ENCODE measurements around the gene CSN3. TPM values are rescaled to one million over a fixed set of nuclear protein-coding genes. Genes with fewer than 3 reads are reported as not detected.

Gene CSN3
- total and polyA plus RNA-seq, 2 of the 4 experiments (the other 2 are of a cell fraction) = not detected

DNA sequence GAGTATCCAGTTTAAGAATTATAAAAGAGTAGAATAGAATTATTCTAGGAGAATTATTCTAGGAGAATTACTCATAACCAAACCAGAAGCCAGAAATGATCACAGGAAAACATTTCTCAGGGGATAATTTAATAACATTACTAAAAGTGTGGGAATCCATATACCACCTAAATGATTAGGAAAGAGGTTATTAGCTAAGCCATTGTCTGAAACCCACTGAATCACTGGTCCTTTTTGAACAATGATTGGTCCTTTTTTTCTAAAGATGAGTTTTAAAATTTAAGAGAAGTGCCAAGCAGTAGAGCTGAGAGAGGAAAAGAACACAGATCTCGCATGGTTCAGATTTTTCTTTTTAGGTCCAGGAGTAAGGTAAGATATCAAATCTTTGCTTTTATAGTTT lies 47.0 kb upstream of the CSN3 start, which contains the start of gene ODAM:
ODAM (plus strand) TSS at position 301 of the 400 bp plus-strand sequence. CDS start 819 bp downstream, outside the sequence.
- Histone ChIP-seq H3K4me3 (ENCODE audit: insufficient read depth, low read depth, low read length) (no peak within 1 kb of the TSS), H3K36me3 (ENCODE audit: control insufficient read depth, insufficient read depth, low read length) (no peaks in the 10 kb centered on the region), H3K27me3 (ENCODE audit: control insufficient read depth, insufficient read depth, low read length) (no peaks in the 10 kb centered on the region), H3K9ac (ENCODE audit: low read depth, low read length) (no peak within 1 kb of the TSS), H3K4me1 (ENCODE audit: control insufficient read depth, insufficient read depth, low read length) (no peaks in the 10 kb centered on the region), H2BK20ac (ENCODE audit: low read depth, low read length) (no peak within 1 kb of the TSS), H3K18ac (ENCODE audit: low read depth, low read length) (no peak within 1 kb of the TSS), H3K56ac (ENCODE audit: extremely low read depth, insufficient read depth, low read length) (no peak within 1 kb of the TSS), H4K20me1 (ENCODE audit: insufficient read depth, low read length) (no peaks in the 10 kb centered on the region), H3K23ac (ENCODE audit: low read depth, low read length) (no peak within 1 kb of the TSS), H2AK5ac (ENCODE audit: low read depth, low read length) (no peak within 1 kb of the TSS), H4K8ac (ENCODE audit: low read depth in 2 of 2, low read length in 2 of 2) (no peak within 1 kb of the TSS), H2BK120ac (ENCODE audit: low read depth, low read length) (no peak within 1 kb of the TSS), H3K4ac (ENCODE audit: low read depth, low read length) (no peak within 1 kb of the TSS), H4K5ac (ENCODE audit: low read depth, low read length) (no peak within 1 kb of the TSS), H4K91ac (ENCODE audit: insufficient read depth, low read depth, low read length) (no peak within 1 kb of the TSS), H3K79me1 (ENCODE audit: low read depth in 1 of 2, low read length in 2 of 2) (no peaks in the 10 kb centered on the region), H2BK5ac (ENCODE audit: low read depth, low read length, poor library complexity, severe bottlenecking) (no peak within 1 kb of the TSS), H2BK15ac (ENCODE audit: low read depth, low read length) (no peak within 1 kb of the TSS), H3K4me2 (ENCODE audit: low read depth, low read length) (no peak within 1 kb of the TSS), H3K27ac (ENCODE audit: insufficient read depth, low read length) (no peak within 1 kb of the TSS), H3K9me1 (ENCODE audit: insufficient read depth, low read length) (no peaks in the 10 kb centered on the region), H2AK9ac (replicated peaks; ENCODE audit: low read depth, low read length, poor library complexity) (no peak within 1 kb of the TSS), H2AFZ (replicated peaks; ENCODE audit: low read length, poor library complexity) (no peak within 1 kb of the TSS), H3K9me3 (ENCODE audit: control insufficient read depth, insufficient read depth, low read length) (no peaks in the 10 kb centered on the region), H3K14ac (replicated peaks; ENCODE audit: low read depth, low read length) (no peak within 1 kb of the TSS)
- ATAC-seq (ENCODE audit: low read depth) = no peak
- in situ Hi-C loops (cut with MboI; ENCODE audit: low sequenced_read_pairs) = no loop called here
- TF ChIP-seq MAFK (IDR thresholded peaks at IDR 0.05; ENCODE audit: low read depth, low read length) (no peak), RCOR1 (IDR thresholded peaks at IDR 0.05; ENCODE audit: insufficient replicate concordance, low read length) (no peak)
- ChIA-PET CTCF (interaction anchor here (1.4 kb wide), 1 partner anchor 12 kb away, joined by 4 read pairs; no protein-coding TSS in a partner anchor), POLR2A (ENCODE audit: unreplicated experiment) (no interaction called here)
- DNase-seq = no peak
- dilution Hi-C loops (cut with HindIII; ENCODE audit: low sequenced_read_pairs, unreplicated experiment) = no loop called here
- intact Hi-C loops (cut with micrococcal nuclease) = no loop called here
- WGBS, 2 experiments (ENCODE audit: extremely low coverage in 2 of 2, insufficient read length in 1 of 2) = no CpG with 5 or more reads among the region's 1 CpG
- BruUV-seq (replicated peaks) = no TSS peak

All from IMR-90 (cell line).